ENCODE measurements around the gene SPNS2. TPM values are rescaled to one million over a fixed set of nuclear protein-coding genes. Genes with fewer than 3 reads are reported as not detected.

The SPNS2 gene
- total RNA-seq, 1 donor from 2014 or later: 79.3 TPM

DNA sequence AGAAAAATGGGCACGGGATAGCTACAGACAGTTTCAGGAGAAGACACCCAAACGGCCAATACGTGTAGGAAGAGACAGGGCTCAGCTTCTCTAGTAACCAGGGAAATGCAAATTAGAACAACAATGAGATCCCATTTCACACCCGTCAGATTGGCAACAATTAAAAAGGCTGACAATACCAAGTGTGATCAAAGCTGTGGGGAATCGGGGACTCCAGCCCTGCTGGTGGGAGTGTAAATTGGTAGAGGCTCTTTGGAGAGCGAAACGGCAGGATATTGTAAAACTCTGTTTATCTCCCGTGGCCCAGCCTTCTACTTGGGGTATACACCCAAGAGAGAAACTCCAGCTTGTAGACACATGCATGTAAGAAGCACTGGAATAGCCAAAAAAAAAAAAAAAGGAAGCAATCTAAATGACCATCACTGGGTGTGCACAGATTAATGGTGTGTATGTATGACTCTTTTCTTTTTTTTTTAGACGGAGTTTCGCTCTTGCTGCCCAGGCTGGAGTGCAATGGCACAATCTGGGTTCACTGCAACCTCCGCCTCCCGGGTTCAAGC, 29.0 kb downstream of the SPNS2 start:
- peaks cover 16% of the 10 kb centered on the region for H3K4me1 ChIP-seq

DNA sequence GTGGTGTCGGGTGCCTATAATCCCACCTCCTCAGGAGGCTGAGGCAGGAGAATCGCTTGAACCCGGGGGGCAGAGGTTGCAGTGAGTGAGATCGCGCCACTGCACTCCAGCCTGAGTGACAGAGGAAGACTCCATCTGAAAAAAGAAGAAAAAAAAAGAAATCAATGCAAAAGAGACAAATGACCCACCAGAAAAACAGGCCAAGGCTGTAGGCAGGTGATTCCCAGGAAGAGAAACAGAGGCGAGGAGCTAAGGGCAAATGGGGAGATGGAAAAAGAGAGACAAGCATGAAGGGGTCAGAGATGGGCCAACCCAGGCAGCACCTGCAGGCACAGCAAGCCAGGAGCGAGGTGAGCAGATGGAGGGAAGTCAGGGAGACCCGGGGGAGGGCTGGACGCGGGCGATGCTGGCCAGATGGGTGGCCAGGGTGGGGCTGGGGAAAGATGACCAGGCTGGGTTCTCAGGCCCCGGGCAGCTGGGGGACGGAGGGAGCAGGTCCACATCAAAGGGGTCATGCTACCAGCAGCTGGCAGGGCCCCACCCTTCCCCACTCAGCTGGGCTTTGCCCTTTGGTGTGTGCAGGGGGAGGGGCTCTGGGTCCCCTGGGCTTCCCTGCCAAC, 31.0 kb downstream of the SPNS2 start:
- intact Hi-C loops (cut with DNase I): loop anchor here (10.0 kb wide), 1 partner anchor 95 kb away; the partner anchor contains the start of gene SPNS3
- no peak for DNase-seq (ENCODE audit: extremely low spot score in 2 of 2)
- Histone ChIP-seq H3K27me3 (no peaks in the 10 kb centered on the region), H3K9me3 (no peaks in the 10 kb centered on the region), H3K4me3 (no peak overlapping the region), H3K27ac (no peak overlapping the region), H3K36me3 (no peaks in the 10 kb centered on the region), H3K4me1 (peaks cover 30% of the 10 kb centered on the region)
- TF ChIP-seq POLR2A (IDR thresholded peaks at IDR 0.05) (no peak), POLR2AphosphoS5 (IDR thresholded peaks at IDR 0.05; ENCODE audit: insufficient read depth in 1 of 2, low read depth in 1 of 2) (no peak)
- TF ChIP-seq, protein P1, sequence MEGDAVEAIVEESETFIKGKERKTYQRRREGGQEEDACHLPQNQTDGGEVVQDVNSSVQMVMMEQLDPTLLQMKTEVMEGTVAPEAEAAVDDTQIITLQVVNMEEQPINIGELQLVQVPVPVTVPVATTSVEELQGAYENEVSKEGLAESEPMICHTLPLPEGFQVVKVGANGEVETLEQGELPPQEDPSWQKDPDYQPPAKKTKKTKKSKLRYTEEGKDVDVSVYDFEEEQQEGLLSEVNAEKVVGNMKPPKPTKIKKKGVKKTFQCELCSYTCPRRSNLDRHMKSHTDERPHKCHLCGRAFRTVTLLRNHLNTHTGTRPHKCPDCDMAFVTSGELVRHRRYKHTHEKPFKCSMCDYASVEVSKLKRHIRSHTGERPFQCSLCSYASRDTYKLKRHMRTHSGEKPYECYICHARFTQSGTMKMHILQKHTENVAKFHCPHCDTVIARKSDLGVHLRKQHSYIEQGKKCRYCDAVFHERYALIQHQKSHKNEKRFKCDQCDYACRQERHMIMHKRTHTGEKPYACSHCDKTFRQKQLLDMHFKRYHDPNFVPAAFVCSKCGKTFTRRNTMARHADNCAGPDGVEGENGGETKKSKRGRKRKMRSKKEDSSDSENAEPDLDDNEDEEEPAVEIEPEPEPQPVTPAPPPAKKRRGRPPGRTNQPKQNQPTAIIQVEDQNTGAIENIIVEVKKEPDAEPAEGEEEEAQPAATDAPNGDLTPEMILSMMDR (IDR thresholded peaks at IDR 0.05): no peak

More for the DNA sequence above, 29.0 kb downstream of the SPNS2 start:
- H3K27ac ChIP-seq: no peak overlapping the region
- no peak overlapping the region for H3K4me3 ChIP-seq
- H3K9me3 ChIP-seq: no peaks in the 10 kb centered on the region
- intact Hi-C loops (cut with DNase I): no loop called here
- no peak for DNase-seq (ENCODE audit: extremely low spot score in 2 of 2)
- H3K36me3 ChIP-seq: no peaks in the 10 kb centered on the region
- H3K27me3 ChIP-seq: no peaks in the 10 kb centered on the region
- no peak for TF ChIP-seq POLR2A (IDR thresholded peaks at IDR 0.05)
- TF ChIP-seq, protein P1 (IDR thresholded peaks at IDR 0.05): no peak
- TF ChIP-seq POLR2AphosphoS5 (IDR thresholded peaks at IDR 0.05; ENCODE audit: insufficient read depth in 1 of 2, low read depth in 1 of 2): no peak

DNA sequence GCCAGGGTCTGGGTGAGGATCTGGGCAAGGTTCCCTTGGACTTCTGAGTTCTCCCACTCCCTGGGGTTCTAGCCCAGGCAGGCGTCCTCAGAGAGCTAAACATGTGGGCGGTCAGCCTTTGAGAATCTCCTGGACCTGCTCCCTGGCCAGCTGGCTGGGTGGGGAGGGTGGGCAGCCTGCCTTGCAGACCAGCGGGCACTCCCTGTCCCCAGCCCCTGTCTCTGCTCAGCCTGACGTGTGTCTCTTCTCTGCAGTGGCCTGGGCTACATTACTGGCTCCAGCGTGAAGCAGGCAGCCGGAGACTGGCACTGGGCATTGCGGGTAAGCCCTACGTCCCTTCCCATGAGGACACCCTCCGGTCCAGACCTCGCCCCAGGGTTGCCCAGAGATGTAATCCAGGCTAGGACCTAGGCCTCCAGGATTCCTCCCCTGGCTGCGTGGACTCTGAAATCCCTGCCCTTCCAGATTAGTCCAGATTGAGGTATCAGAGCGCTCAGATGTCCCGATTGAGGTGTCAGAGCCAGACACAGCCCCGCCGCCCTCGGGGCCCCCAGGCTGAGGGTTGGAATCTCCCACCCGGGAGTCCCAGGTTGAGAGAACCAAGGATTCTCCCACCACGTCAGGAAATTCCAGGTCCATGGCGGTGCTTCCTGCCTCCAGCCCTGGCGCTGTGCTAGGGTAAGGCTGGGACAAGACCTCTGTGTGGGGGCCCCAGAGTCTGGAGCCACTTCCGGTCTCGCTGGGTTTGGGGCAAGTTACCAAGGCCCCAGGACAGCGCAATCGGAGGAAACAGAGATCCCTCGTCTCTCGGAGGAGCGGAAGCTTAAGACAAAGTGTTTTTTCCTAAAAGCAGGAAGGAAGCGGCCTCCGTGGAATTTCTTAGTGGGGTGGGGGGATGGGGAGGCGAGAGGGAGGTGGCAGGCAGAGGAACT, 32.4 kb downstream of the SPNS2 start:
- no peak for DNase-seq (ENCODE audit: extremely low spot score in 2 of 2)
- no peak overlapping the region for H3K27ac ChIP-seq
- no peak overlapping the region for H3K4me3 ChIP-seq
- peaks cover 43% of the 10 kb centered on the region for H3K4me1 ChIP-seq
- intact Hi-C loops (cut with DNase I): loop anchor here (10.0 kb wide), 1 partner anchor 96 kb away; the partner anchor contains the start of gene SPNS3
- H3K9me3 ChIP-seq: no peaks in the 10 kb centered on the region
- no peaks in the 10 kb centered on the region for H3K36me3 ChIP-seq
- H3K27me3 ChIP-seq: no peaks in the 10 kb centered on the region
- TF ChIP-seq, protein P1 (IDR thresholded peaks at IDR 0.05): no peak
- peak in 1 of 2 donors; percentile 33 for TF ChIP-seq POLR2AphosphoS5 (IDR thresholded peaks at IDR 0.05; ENCODE audit: insufficient read depth in 1 of 2, low read depth in 1 of 2)

DNA sequence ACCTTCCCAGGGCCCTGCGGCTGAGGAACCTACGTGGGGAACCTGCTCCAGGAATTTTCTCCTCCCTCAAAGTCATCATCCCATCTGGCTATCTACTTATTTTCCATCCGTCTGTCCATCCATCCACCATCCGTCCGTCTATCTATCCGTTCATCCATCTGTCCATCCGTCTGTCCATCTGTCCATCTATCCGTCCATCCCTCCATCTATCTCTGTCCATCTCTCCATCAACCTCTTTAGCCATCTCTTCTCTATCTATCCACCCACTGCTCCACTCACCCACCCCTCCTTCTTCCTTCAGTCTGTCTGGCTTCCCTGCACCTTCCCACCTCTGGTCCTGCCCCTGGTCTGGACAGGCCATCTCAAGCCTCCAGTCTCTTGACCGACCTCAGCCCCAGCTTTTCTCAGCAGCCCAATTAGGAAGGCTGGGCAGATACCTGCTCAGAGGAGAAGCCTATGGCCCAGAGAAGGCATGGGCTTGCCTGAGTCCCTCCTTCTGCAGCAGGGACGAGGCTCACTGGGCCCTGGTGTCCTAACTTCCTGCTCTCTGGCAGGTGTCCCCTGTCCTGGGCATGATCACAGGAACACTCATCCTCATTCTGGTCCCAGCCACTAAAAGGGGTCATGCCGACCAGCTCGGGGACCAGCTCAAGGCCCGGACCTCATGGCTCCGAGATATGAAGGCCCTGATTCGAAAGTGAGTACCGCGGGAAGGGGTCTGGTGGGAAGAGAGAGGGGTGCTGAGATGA, 33.5 kb downstream of the SPNS2 start:
- Histone ChIP-seq H3K27ac (no peak overlapping the region), H3K36me3 (no peaks in the 10 kb centered on the region), H3K9me3 (no peaks in the 10 kb centered on the region), H3K4me1 (peaks cover 51% of the 10 kb centered on the region), H3K27me3 (no peaks in the 10 kb centered on the region), H3K4me3 (no peak overlapping the region)
- intact Hi-C loops (cut with DNase I): loop anchor here (10.0 kb wide), 1 partner anchor 97 kb away; the partner anchor contains the start of gene SPNS3
- no peak for DNase-seq (ENCODE audit: extremely low spot score in 2 of 2)
- TF ChIP-seq POLR2AphosphoS5 (IDR thresholded peaks at IDR 0.05; ENCODE audit: insufficient read depth in 1 of 2, low read depth in 1 of 2): no peak

Data from vagina (tissue), 2 donors.